GM18861 (cell line): ENCODE results near the gene PHYKPL.

ENCODE experiments used
- ATAC-seq: cut with Tn5 transposase; IDR thresholded peaks from one replicate; pipeline ENCODE4 v1.9.1; 2021; ENCODE audit not compliant: unreplicated experiment

Gene PHYKPL

GRCh38 chr5:178192787-178193186 lies 39.8 kb downstream of the PHYKPL start:
- ATAC-seq: no peak

DNA sequence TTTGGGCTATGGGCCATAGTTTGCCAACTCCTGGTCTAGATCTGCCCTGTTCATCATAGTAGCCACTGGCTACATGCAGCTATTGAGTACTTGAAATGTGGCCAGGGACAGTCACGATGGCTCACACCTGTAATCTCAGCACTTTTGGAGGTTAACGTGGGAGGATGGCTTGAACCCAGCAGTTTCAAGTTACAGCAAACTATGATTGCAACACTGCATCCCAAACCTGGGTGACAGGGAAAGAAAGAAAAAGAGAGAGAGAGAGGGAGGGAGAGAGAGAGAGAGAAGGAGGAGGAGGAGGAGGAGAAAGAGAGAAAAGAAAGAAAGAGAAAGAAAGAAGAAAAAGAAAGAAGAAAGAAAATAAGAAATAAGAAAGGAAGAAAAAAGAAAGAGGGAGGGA lies 40.4 kb downstream of the PHYKPL start:
- no peak for ATAC-seq

- ATAC-seq: no peak
These were observed 40.9 kb downstream of the PHYKPL start for GRCh38 chr5:178191661-178192060.

- ATAC-seq: no peak
These were observed 43.2 kb downstream of the PHYKPL start for GRCh38 chr5:178189433-178189832.

DNA sequence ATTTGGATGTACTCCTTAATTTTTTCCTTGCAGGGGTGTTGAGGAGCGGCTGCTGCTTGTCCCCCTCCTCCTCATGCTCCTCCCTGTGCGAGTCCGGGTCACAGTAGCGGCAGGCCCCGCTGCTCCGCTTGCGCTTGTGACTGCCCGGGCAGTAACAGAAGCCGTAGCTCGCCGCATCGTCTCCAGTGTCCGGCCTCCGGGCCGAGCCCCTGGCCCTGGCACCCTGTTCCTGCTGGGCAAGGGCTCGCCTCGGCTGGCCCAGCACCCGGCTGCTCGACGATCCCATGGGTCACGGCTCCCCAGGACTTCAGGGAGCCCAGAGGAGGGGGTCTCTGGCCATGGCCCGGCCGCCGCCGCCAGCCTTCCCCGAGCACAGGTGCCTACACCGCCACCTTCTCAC lies 45.6 kb downstream of the PHYKPL start, which contains the start of gene GMCL2:
Gene GMCL2, minus strand, starts transcription at position 358 of the 400 bp plus-strand sequence. Its CDS starts 72 bp downstream, at position 286.
- ATAC-seq: no peak

GRCh38 chr5:178186427-178186826 lies 46.2 kb downstream of the PHYKPL start:
- no peak for ATAC-seq

DNA sequence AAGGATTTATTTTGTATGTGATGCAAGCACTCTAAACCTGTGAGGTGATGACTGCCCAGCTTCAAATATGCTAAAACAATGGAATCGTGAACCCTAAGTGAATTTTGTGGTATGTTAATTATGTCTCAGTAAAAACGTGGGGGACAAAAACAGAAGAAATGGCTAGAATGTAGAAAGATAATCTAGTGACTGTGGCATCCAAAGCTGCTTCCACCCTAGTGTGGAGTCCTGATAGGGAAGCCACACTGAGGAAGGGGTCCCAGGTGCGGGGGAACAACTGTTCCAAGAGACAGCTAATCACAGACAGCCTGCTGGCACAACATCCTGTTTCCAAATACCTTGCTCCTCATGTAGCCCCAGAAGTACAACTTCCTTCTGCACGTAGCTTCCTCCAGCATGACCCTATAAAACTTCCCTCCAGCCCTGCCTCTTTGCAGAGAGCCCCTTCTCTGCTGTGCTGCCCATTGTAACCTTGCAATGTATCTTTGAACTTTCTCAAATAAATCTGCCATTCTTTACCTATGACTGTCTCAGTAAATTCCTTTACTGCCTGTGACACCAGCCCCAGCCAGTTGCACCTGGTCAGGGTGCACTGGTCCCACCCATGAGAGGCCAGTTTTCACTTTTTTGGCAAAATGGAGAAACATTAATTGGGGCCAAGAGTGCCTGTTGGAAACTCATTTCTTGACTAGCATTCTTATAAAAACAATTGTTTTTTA lies 50.3 kb downstream of the PHYKPL start:
- ATAC-seq: no peak

DNA sequence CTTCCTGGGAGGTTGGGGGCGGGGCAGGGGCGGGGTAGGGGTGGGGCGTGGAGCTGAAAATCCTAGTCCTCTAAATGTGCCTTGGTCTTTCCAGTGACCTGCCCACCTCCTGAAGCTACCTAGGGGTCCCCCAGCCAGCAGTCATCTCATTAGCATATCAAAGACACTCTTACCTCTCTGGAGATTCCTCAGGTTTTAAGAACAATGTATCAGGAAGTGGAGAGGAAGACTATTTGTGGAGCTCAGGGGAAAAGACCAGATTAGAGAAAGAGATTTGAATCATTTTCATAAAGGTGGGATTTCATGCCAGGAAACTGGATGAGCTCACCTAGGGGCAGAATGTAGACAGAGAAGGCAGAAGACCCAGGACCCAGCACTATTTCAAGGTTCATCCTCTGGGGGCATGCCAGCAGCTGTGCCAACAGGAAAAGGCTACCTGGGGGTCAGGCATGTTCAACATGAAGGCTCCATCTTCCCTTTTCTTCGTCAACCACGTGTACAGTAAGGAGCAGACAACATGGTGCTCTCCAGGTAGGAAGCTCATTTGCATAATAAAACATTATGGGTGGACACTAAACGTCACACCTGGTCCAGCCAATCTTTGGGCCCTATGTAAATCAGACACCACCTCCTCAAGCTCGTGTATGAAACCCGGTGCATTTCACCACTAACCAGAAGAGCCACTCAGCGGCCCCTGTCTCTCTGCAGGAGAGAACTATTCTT lies 52.3 kb downstream of the PHYKPL start:
- no peak for ATAC-seq

DNA sequence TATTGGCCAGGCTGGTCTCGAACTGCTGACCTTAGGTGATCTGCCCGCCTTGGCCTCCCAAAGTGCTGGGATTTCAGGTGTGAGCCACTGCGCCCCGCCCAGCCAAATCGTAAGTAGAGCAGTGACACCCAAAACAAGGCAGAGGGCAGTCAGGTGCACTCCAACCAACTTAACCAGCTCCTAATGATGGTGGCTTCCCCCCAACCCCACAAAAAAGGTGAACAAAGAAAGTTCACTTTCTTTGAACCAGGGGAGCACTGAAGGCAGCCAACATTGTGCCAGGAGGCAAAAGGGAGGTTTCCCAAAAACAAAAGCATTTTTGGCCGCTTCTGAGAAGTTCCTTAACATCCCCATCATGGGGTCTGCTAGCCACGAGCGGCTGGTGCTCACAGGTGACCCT lies 55.0 kb downstream of the PHYKPL start:
- no peak for ATAC-seq

DNA sequence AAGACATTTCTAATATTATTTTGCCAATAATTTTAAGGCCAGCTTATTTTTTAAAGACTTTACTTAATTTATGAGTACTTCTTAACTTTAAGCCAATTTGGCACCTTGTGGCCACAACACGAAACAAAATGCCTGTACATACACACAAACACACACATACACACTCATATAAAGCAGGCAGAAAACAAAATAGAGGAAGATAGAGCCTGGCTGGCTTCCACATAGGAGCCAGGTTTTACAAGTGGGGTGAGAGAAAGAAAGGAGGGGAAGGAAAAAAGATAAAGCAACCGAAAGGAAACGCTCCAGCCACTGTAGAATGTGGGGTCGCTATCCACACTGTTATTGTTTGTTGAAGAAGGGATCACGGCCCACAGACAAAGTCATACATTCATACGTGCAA lies 55.8 kb downstream of the PHYKPL start:
- ATAC-seq: no peak

- ATAC-seq: no peak
These were observed 58.1 kb downstream of the PHYKPL start for GRCh38 chr5:178174456-178174855.

DNA sequence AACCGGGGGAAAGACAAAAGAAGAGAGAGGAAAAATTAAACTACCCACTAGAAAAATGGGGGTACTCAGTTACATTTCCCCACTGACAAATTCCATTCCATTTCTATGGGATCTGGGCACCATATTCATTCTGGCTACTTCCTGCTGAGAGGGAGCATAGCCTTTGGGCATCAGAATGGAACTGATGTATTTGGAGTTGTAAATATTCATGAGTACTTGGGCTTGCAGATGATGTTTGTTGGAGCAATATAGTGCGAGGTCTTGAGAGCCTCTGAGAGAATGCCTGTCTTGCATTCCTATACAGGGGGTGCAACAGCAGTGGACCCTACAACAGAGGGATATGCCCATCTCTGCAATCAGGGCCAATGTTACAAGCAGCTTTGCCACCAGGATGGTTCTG lies 62.1 kb downstream of the PHYKPL start:
- ATAC-seq: no peak

DNA sequence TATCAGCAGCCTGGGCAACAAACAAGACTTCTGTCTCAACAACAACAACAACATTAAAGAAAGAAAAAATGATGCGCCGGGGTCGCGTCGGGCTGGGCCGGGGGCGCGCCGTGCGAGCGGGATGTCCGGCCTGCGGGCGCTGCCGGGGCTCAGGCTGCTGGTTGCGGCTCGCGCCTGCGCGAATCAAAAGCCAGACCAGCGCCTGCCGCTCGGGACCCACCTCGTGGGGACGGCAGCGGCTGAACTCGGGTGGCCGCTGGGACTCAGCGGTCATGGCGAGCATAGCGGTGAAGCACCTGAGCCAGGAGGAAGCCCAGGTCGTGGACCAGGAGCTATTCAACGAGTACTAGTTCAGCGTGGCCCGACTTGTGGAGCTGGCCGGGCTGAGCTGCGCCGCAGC lies 67.0 kb downstream of the PHYKPL start:
- no peak for ATAC-seq

GRCh38 chr5:178163772-178164735 lies 68.5 kb downstream of the PHYKPL start:
- peak; percentile 89 for ATAC-seq

DNA sequence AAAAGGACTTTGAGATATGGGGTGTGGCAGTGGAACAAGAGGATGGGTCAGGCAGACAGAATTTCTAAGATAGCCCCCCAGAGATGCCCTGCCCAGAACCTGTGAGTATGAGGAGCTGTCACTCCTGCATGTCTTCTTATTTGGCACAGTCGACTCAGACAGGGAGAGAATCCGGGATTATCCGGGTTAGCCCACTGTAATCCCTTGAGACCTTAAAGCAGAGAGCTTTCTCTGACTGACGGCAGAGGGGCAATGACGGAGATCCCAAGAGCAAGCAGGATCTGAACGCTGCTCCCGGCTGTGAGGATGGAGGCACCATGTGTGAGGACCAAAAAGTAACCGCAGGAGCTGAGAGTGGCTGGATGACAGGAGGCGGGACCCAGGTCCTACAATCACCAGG lies 70.1 kb downstream of the PHYKPL start:
- no peak for ATAC-seq

- ATAC-seq: no peak
These were observed 72.4 kb downstream of the PHYKPL start for GRCh38 chr5:178160176-178160575.
